Effector memory CD8-positive, alpha-beta T cell (primary cell): ENCODE results near the gene VAV1.
A peak's percentile ranks its signal among the peaks of the same experiment; 100 is the strongest.
"Not testable (repeated sequence)": the region's sequence is repeated elsewhere in the genome, so short reads cannot be mapped to it uniquely, and the experiment has no call there.

Experiments used
- ATAC-seq: fragments of 150-1000 bp; cut with Tn5 transposase; replicated peaks from 2 replicates; pipeline ENCODE4 v1.10.0; 2021; ENCODE audit warnings: mild to moderate bottlenecking, moderate library complexity
- DNase-seq, 3 experiments: peaks; one replicate each; pipeline ENCODE4 v3.0.0; 2021
- H3K27ac Mint-ChIP-seq, 2 donors: one replicate each; pipeline ENCODE4 v1.8.0; 2022; ENCODE audit warnings: mild to moderate bottlenecking in 2 of 2, mixed read lengths in 2 of 2, moderate library complexity in 2 of 2
- H3K27me3 Mint-ChIP-seq, 2 donors: one replicate each; pipeline ENCODE4 v1.8.0; 2022; ENCODE audit warnings: mixed read lengths in 2 of 2
- H3K36me3 Mint-ChIP-seq: one replicate; pipeline ENCODE4 v1.8.0; 2022; ENCODE audit warnings: mild to moderate bottlenecking, moderate library complexity, mixed read lengths; ENCODE audit not compliant: insufficient read depth
- H3K4me1 Mint-ChIP-seq, 2 donors: one replicate each; pipeline ENCODE4 v1.8.0; 2022; ENCODE audit warnings: low read depth in 2 of 2, mixed read lengths in 2 of 2
- H3K4me3 Mint-ChIP-seq, 2 donors: one replicate each; pipeline ENCODE4 v1.8.0; 2022; ENCODE audit warnings: mild to moderate bottlenecking in 2 of 2, mixed read lengths in 2 of 2, moderate library complexity in 2 of 2
- H3K9me3 Mint-ChIP-seq, 2 donors: one replicate each; pipeline ENCODE4 v1.8.0; 2022; ENCODE audit warnings: mixed read lengths in 2 of 2

The VAV1 gene

GRCh38 chr19:6772866-6773322 is 386 bp downstream of the VAV1 start:
- peak overlapping the region; percentile 94 to 95 for H3K4me3 Mint-ChIP-seq
- ATAC-seq (no peak), DNase-seq (no peak)
- H3K36me3 Mint-ChIP-seq: peaks cover 42% of the 10 kb centered on the region
- H3K27me3 Mint-ChIP-seq: no peaks in the 10 kb centered on the region
- peaks cover 0 to 7% of the 10 kb centered on the region in 2 donors for H3K9me3 Mint-ChIP-seq
- peaks cover 50 to 60% of the 10 kb centered on the region in 2 donors for H3K4me1 Mint-ChIP-seq
- peak overlapping the region; percentile 95 to 97 for H3K27ac Mint-ChIP-seq

- H3K9me3 Mint-ChIP-seq: peaks cover 0 to 7% of the 10 kb centered on the region in 2 donors
- H3K4me3 Mint-ChIP-seq: peak overlapping the region; percentile 94 to 95
- peak overlapping the region; percentile 95 to 97 for H3K27ac Mint-ChIP-seq
- H3K36me3 Mint-ChIP-seq: peaks cover 48% of the 10 kb centered on the region
- peak; percentile 25 for ATAC-seq
- H3K4me1 Mint-ChIP-seq: peaks cover 50 to 60% of the 10 kb centered on the region in 2 donors
- no peaks in the 10 kb centered on the region for H3K27me3 Mint-ChIP-seq
- DNase-seq: peak in 1 of 3 experiments; percentile 30
These were observed 919 bp downstream of the VAV1 start for GRCh38 chr19:6773323-6773931.

GRCh38 chr19:6774821-6775707 is 2.6 kb downstream of the VAV1 start:
- Mint-ChIP-seq H3K4me1 (peaks cover 51 to 63% of the 10 kb centered on the region in 2 donors), H3K36me3 (peaks cover 52% of the 10 kb centered on the region), H3K4me3 (peak overlapping the region; percentile 94 to 95), H3K9me3 (peaks cover 0 to 7% of the 10 kb centered on the region in 2 donors), H3K27me3 (no peaks in the 10 kb centered on the region), H3K27ac (peak overlapping the region; percentile 10 to 96)
- no peak for ATAC-seq
- DNase-seq: no peak

GRCh38 chr19:6776045-6776444 is 3.5 kb downstream of the VAV1 start:
- not testable (repeated sequence) for ATAC-seq, DNase-seq, H3K27me3 Mint-ChIP-seq, H3K9me3 Mint-ChIP-seq
- H3K4me1 Mint-ChIP-seq: peaks cover 50 to 69% of the 10 kb centered on the region in 2 donors
- H3K27ac Mint-ChIP-seq: peak overlapping the region; percentile 44 to 96
- H3K4me3 Mint-ChIP-seq: peak overlapping the region; percentile 6 to 95
- peaks cover 57% of the 10 kb centered on the region for H3K36me3 Mint-ChIP-seq

GRCh38 chr19:6776999-6777398 is 4.5 kb downstream of the VAV1 start:
- no peak for ATAC-seq
- H3K36me3 Mint-ChIP-seq: peaks cover 67% of the 10 kb centered on the region
- peak overlapping the region; percentile 88 to 96 for H3K27ac Mint-ChIP-seq
- H3K27me3 Mint-ChIP-seq: no peaks in the 10 kb centered on the region
- DNase-seq: no peak
- H3K9me3 Mint-ChIP-seq: peaks cover 0 to 7% of the 10 kb centered on the region in 2 donors
- H3K4me3 Mint-ChIP-seq: peak overlapping the region; percentile 15 to 95
- peaks cover 51 to 69% of the 10 kb centered on the region in 2 donors for H3K4me1 Mint-ChIP-seq

GRCh38 chr19:6777434-6777833 is 4.9 kb downstream of the VAV1 start:
- Mint-ChIP-seq H3K4me3 (peak overlapping the region; percentile 51 to 95), H3K9me3 (peaks cover 0 to 7% of the 10 kb centered on the region in 2 donors), H3K27me3 (no peaks in the 10 kb centered on the region), H3K27ac (peak overlapping the region; percentile 88 to 96), H3K4me1 (peaks cover 46 to 65% of the 10 kb centered on the region in 2 donors), H3K36me3 (peaks cover 63% of the 10 kb centered on the region)
- DNase-seq (no peak), ATAC-seq (no peak)

- H3K27ac Mint-ChIP-seq: peak overlapping the region; percentile 88 to 96
- ATAC-seq (peak; percentile 45), DNase-seq (no peak)
- H3K27me3 Mint-ChIP-seq: no peaks in the 10 kb centered on the region
- H3K36me3 Mint-ChIP-seq: peaks cover 62% of the 10 kb centered on the region
- H3K4me3 Mint-ChIP-seq: peak overlapping the region; percentile 51 to 59
- H3K4me1 Mint-ChIP-seq: peaks cover 47 to 68% of the 10 kb centered on the region in 2 donors
- H3K9me3 Mint-ChIP-seq: peaks cover 0 to 7% of the 10 kb centered on the region in 2 donors
These were observed 5.9 kb downstream of the VAV1 start for GRCh38 chr19:6778386-6778785.

- H3K27ac Mint-ChIP-seq: peak overlapping the region; percentile 62 to 96
- H3K4me1 Mint-ChIP-seq: peaks cover 45 to 63% of the 10 kb centered on the region in 2 donors
- DNase-seq (no peak), ATAC-seq (no peak)
- H3K4me3 Mint-ChIP-seq: peak overlapping the region in 1 of 2 donors; percentile 59
- no peaks in the 10 kb centered on the region for H3K27me3 Mint-ChIP-seq
- H3K36me3 Mint-ChIP-seq: peaks cover 60% of the 10 kb centered on the region
- peaks cover 0 to 7% of the 10 kb centered on the region in 2 donors for H3K9me3 Mint-ChIP-seq
These were observed 6.7 kb downstream of the VAV1 start for GRCh38 chr19:6779206-6779605.

- peaks cover 40 to 45% of the 10 kb centered on the region in 2 donors for H3K4me1 Mint-ChIP-seq
- no peak for ATAC-seq
These were observed 14.9 kb downstream of the VAV1 start for GRCh38 chr19:6787393-6787792.

GRCh38 chr19:6788896-6789295 is 16.4 kb downstream of the VAV1 start:
- Mint-ChIP-seq H3K4me3 (no peak overlapping the region), H3K9me3 (no peaks in the 10 kb centered on the region), H3K36me3 (peaks cover 28% of the 10 kb centered on the region), H3K27ac (peak overlapping the region; percentile 54 to 75), H3K27me3 (no peaks in the 10 kb centered on the region), H3K4me1 (peaks cover 47 to 52% of the 10 kb centered on the region in 2 donors)
- no peak for DNase-seq
- ATAC-seq: no peak

More at GRCh38 chr19:6787393-6787792, 14.9 kb downstream of the VAV1 start:
- no peak for DNase-seq
- peak overlapping the region in 1 of 2 donors; percentile 90 for H3K27ac Mint-ChIP-seq
- no peak overlapping the region for H3K4me3 Mint-ChIP-seq
- H3K27me3 Mint-ChIP-seq: no peaks in the 10 kb centered on the region
- H3K36me3 Mint-ChIP-seq: peaks cover 31% of the 10 kb centered on the region
- H3K9me3 Mint-ChIP-seq: no peaks in the 10 kb centered on the region

GRCh38 chr19:6790194-6791128 is 18.0 kb downstream of the VAV1 start:
- Mint-ChIP-seq H3K36me3 (peaks cover 23% of the 10 kb centered on the region), H3K4me3 (no peak overlapping the region)
- no peak for ATAC-seq

GRCh38 chr19:6791237-6791636 is 18.7 kb downstream of the VAV1 start:
- ATAC-seq (no peak), DNase-seq (no peak)
- Mint-ChIP-seq H3K4me3 (no peak overlapping the region), H3K9me3 (no peaks in the 10 kb centered on the region), H3K36me3 (peaks cover 20% of the 10 kb centered on the region), H3K4me1 (peaks cover 45 to 55% of the 10 kb centered on the region in 2 donors), H3K27me3 (no peaks in the 10 kb centered on the region), H3K27ac (peak overlapping the region; percentile 54 to 75)

More at GRCh38 chr19:6790194-6791128, 18.0 kb downstream of the VAV1 start:
- no peaks in the 10 kb centered on the region for H3K9me3 Mint-ChIP-seq
- no peaks in the 10 kb centered on the region for H3K27me3 Mint-ChIP-seq
- DNase-seq: no peak
- H3K4me1 Mint-ChIP-seq: peaks cover 43 to 53% of the 10 kb centered on the region in 2 donors
- peak overlapping the region; percentile 54 to 75 for H3K27ac Mint-ChIP-seq
